ENCODE measurements around the gene DDX17.

Gene DDX17

GRCh38 chr22:38454353-38455075, 51.6 kb downstream of the DDX17 start:
- peaks cover 66% of the 10 kb centered on the region for H3K27me3 ChIP-seq (ENCODE audit: control insufficient read depth, insufficient read depth, low read length)
- no peaks in the 10 kb centered on the region for H3K9me3 ChIP-seq (ENCODE audit: control insufficient read depth, insufficient read depth, low read length)
- no peak overlapping the region for H3K9ac ChIP-seq (ENCODE audit: low read depth, low read length)
- H3K36me3 ChIP-seq (ENCODE audit: control insufficient read depth, insufficient read depth, low read length): no peaks in the 10 kb centered on the region
- H3K27ac ChIP-seq (ENCODE audit: low read depth, low read length): no peak overlapping the region
- peaks cover 6% of the 10 kb centered on the region; the same call in 1 of the 2 replicates for H3K4me1 ChIP-seq (ENCODE audit: control insufficient read depth, insufficient read depth, low read length)
- H3K4me3 ChIP-seq (ENCODE audit: low read depth, low read length): peak overlapping the region; percentile 53; the same call in 1 of the 2 replicates

DNA sequence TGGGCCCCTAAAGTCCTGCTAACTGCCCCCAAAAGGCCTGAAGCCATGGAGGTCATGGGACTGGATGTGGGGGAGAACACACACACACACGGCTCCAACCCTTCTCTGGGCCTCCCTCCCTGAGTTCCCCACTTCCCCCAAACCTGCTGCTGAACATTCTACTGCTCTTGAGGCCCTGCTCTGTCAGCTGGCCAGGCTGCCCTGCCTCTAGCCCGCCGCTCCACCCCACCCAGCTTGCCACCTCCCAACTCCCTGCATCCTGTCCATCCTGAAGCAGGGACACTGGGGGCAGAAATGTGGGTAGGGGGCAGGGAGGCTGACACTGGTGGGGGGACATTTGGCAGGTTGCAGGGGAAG, 52.1 kb downstream of the DDX17 start:
- Histone ChIP-seq H3K9ac (ENCODE audit: low read depth, low read length) (no peak overlapping the region), H3K4me3 (ENCODE audit: low read depth, low read length) (no peak overlapping the region), H3K9me3 (ENCODE audit: control insufficient read depth, insufficient read depth, low read length) (no peaks in the 10 kb centered on the region), H3K27ac (ENCODE audit: low read depth, low read length) (no peak overlapping the region), H3K4me1 (ENCODE audit: control insufficient read depth, insufficient read depth, low read length) (peaks cover 6% of the 10 kb centered on the region; the same call in 1 of the 2 replicates), H3K36me3 (ENCODE audit: control insufficient read depth, insufficient read depth, low read length) (no peaks in the 10 kb centered on the region), H3K27me3 (ENCODE audit: control insufficient read depth, insufficient read depth, low read length) (peaks cover 63% of the 10 kb centered on the region)

- Histone ChIP-seq H3K4me3 (ENCODE audit: low read depth, low read length) (no peak overlapping the region), H3K27me3 (ENCODE audit: control insufficient read depth, insufficient read depth, low read length) (peaks cover 61% of the 10 kb centered on the region), H3K27ac (ENCODE audit: low read depth, low read length) (no peak overlapping the region), H3K9me3 (ENCODE audit: control insufficient read depth, insufficient read depth, low read length) (no peaks in the 10 kb centered on the region), H3K4me1 (ENCODE audit: control insufficient read depth, insufficient read depth, low read length) (peaks cover 6% of the 10 kb centered on the region; the same call in 1 of the 2 replicates), H3K36me3 (ENCODE audit: control insufficient read depth, insufficient read depth, low read length) (no peaks in the 10 kb centered on the region), H3K9ac (ENCODE audit: low read depth, low read length) (no peak overlapping the region)
Measured at GRCh38 chr22:38453066-38453672, 52.9 kb downstream of the DDX17 start.

- Histone ChIP-seq H3K4me1 (ENCODE audit: control insufficient read depth, insufficient read depth, low read length) (peaks cover 6% of the 10 kb centered on the region; the same call in 1 of the 2 replicates), H3K27ac (ENCODE audit: low read depth, low read length) (no peak overlapping the region), H3K4me3 (ENCODE audit: low read depth, low read length) (no peak overlapping the region), H3K36me3 (ENCODE audit: control insufficient read depth, insufficient read depth, low read length) (no peaks in the 10 kb centered on the region), H3K27me3 (ENCODE audit: control insufficient read depth, insufficient read depth, low read length) (peaks cover 60% of the 10 kb centered on the region), H3K9me3 (ENCODE audit: control insufficient read depth, insufficient read depth, low read length) (no peaks in the 10 kb centered on the region), H3K9ac (ENCODE audit: low read depth, low read length) (no peak overlapping the region)
Measured at GRCh38 chr22:38452373-38453065, 53.6 kb downstream of the DDX17 start.

- Histone ChIP-seq H3K9me3 (ENCODE audit: control insufficient read depth, insufficient read depth, low read length) (no peaks in the 10 kb centered on the region), H3K27ac (ENCODE audit: low read depth, low read length) (no peak overlapping the region), H3K4me1 (ENCODE audit: control insufficient read depth, insufficient read depth, low read length) (peaks cover 6% of the 10 kb centered on the region; the same call in 1 of the 2 replicates), H3K9ac (ENCODE audit: low read depth, low read length) (no peak overlapping the region), H3K27me3 (ENCODE audit: control insufficient read depth, insufficient read depth, low read length) (peaks cover 54% of the 10 kb centered on the region), H3K4me3 (ENCODE audit: low read depth, low read length) (no peak overlapping the region), H3K36me3 (ENCODE audit: control insufficient read depth, insufficient read depth, low read length) (no peaks in the 10 kb centered on the region)
Measured at GRCh38 chr22:38451864-38452263, 54.2 kb downstream of the DDX17 start.

DNA sequence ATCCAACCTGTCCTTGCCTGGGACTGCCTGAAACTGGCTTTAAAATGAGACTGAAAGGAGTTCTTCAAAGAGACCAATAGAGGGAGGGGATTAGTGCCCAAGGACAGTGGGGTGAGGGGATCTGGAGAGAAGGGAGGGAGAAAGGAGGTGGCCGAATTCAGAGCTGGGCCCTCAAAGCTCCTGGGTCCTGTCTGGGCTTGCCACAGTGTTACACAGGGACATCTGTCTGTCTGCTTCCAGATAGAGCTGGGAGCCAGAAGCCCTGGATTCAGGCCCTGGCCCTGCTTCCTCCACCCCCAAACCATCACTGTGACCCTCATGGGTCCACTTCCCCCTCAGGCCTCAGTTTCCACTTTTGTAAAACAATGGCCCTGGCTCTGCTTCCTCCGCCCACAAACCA, 54.7 kb downstream of the DDX17 start:
- Histone ChIP-seq H3K27me3 (ENCODE audit: control insufficient read depth, insufficient read depth, low read length) (peaks cover 49% of the 10 kb centered on the region), H3K4me3 (ENCODE audit: low read depth, low read length) (no peak overlapping the region), H3K9me3 (ENCODE audit: control insufficient read depth, insufficient read depth, low read length) (no peaks in the 10 kb centered on the region), H3K9ac (ENCODE audit: low read depth, low read length) (no peak overlapping the region), H3K36me3 (ENCODE audit: control insufficient read depth, insufficient read depth, low read length) (no peaks in the 10 kb centered on the region), H3K4me1 (ENCODE audit: control insufficient read depth, insufficient read depth, low read length) (peaks cover 6% of the 10 kb centered on the region; the same call in 1 of the 2 replicates), H3K27ac (ENCODE audit: low read depth, low read length) (no peak overlapping the region)

DNA sequence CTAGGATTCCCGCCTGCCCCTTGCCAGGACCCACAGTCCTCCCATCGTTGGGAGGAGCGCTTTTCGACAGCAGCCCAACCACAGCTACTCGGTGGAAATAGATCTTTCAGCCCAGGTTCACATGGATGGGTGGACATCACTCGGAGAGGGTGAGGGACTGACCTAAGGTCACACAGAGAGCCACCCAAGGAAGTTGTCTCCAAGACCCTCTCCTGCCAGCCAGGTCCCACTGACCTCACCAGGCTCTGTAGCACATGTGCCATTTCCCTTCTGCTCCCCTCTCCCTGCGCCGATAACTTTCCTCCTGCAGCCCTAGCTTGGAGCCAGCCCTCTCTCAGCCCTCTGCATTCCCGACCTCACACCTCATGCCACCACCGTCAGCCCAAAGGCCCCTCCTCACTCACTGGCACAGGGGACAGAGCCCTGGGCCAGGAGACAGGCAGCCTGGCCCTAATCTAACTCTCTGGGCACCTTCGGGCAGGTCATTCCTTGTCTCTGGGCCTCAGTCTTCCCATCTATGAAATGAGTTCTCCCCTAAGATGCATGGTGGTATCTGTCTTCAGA, 55.8 kb downstream of the DDX17 start:
- Histone ChIP-seq H3K36me3 (ENCODE audit: control insufficient read depth, insufficient read depth, low read length) (no peaks in the 10 kb centered on the region), H3K4me3 (ENCODE audit: low read depth, low read length) (no peak overlapping the region), H3K9me3 (ENCODE audit: control insufficient read depth, insufficient read depth, low read length) (no peaks in the 10 kb centered on the region), H3K4me1 (ENCODE audit: control insufficient read depth, insufficient read depth, low read length) (peaks cover 6% of the 10 kb centered on the region; the same call in 1 of the 2 replicates), H3K27ac (ENCODE audit: low read depth, low read length) (no peak overlapping the region), H3K9ac (ENCODE audit: low read depth, low read length) (no peak overlapping the region), H3K27me3 (ENCODE audit: control insufficient read depth, insufficient read depth, low read length) (peaks cover 43% of the 10 kb centered on the region)

- peaks cover 39% of the 10 kb centered on the region for H3K27me3 ChIP-seq (ENCODE audit: control insufficient read depth, insufficient read depth, low read length)
- no peaks in the 10 kb centered on the region for H3K36me3 ChIP-seq (ENCODE audit: control insufficient read depth, insufficient read depth, low read length)
- H3K9ac ChIP-seq (ENCODE audit: low read depth, low read length): no peak overlapping the region
- H3K27ac ChIP-seq (ENCODE audit: low read depth, low read length): no peak overlapping the region
- H3K4me3 ChIP-seq (ENCODE audit: low read depth, low read length): no peak overlapping the region
- peaks cover 6% of the 10 kb centered on the region; the same call in 1 of the 2 replicates for H3K4me1 ChIP-seq (ENCODE audit: control insufficient read depth, insufficient read depth, low read length)
- no peaks in the 10 kb centered on the region for H3K9me3 ChIP-seq (ENCODE audit: control insufficient read depth, insufficient read depth, low read length)
Measured at GRCh38 chr22:38449776-38450175, 56.3 kb downstream of the DDX17 start.

DNA sequence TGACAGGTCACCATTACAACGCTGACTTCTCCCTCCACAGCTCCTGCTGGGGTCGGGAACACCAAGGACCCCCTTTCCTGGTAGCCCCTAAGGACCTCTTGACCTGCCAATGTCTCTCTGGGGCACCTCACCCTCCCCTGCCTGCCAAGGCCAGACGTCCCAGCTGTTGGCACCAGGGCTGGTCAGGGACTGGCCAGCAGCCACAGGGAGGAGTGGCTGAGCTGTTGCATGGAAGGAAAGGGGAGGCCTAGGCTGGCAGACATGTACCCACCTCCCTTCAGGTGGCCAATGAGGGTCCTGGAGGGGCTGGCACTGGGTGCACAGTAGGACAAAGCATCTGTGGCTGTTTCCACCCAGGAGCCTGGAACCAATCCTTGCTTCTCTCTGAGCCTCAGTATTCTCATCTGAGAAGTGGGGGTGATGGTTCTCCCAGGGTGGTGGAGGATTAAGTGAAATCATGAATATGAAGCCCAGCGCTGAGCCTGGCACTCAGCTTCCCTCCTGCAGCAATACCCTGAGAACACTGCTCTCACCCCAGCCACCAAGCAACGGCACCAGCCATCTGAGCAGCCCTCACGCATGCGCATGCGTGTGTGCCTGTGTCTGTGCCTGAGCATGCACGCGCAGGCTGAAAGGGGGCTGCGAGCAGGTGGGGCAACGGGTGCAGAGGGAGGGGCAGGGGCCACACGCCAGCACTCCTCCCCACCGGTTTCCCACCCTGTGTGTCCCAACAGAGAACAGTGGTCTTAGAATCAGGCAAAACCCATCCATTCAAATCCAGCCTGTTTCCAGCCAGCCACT, 57.0 kb downstream of the DDX17 start:
- no peak overlapping the region for H3K4me3 ChIP-seq (ENCODE audit: low read depth, low read length)
- peaks cover 33% of the 10 kb centered on the region for H3K27me3 ChIP-seq (ENCODE audit: control insufficient read depth, insufficient read depth, low read length)
- H3K27ac ChIP-seq (ENCODE audit: low read depth, low read length): no peak overlapping the region
- H3K9ac ChIP-seq (ENCODE audit: low read depth, low read length): no peak overlapping the region
- H3K36me3 ChIP-seq (ENCODE audit: control insufficient read depth, insufficient read depth, low read length): no peaks in the 10 kb centered on the region
- no peaks in the 10 kb centered on the region for H3K9me3 ChIP-seq (ENCODE audit: control insufficient read depth, insufficient read depth, low read length)
- peaks cover 1% of the 10 kb centered on the region; the same call in 1 of the 2 replicates for H3K4me1 ChIP-seq (ENCODE audit: control insufficient read depth, insufficient read depth, low read length)

DNA sequence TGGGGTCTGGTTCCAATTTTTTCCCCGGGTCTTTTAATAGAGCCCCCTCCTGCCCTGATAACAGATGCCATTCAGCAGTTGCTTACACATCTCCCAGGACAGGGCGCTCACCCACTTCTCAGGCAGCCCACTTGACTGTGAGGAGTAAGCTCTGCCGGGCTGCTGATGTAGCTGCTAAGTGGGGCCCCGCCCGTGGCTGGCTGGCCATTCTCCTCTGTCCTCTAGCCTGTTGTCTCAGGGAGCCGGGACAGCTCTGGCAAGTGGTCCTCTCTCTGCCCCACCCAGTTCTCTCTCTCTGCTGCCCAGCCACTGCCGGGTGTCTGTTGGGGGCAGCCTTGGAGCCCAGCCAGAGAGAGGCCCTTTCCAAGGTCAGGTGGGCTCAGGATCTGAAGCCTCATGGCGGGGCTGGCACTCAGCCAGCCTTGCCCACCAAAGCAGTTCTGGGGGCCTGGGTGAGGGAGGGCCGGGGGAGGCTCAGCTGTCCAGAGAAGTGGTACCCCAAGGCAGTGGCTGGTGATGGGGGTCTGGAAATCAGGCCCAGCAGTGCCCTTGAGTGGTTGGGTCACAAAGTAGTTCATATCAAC, 60.0 kb downstream of the DDX17 start:
- Histone ChIP-seq H3K36me3 (ENCODE audit: control insufficient read depth, insufficient read depth, low read length) (no peaks in the 10 kb centered on the region), H3K27ac (ENCODE audit: low read depth, low read length) (no peak overlapping the region)

More for the DNA sequence above, 60.0 kb downstream of the DDX17 start:
- H3K9me3 ChIP-seq (ENCODE audit: control insufficient read depth, insufficient read depth, low read length): no peaks in the 10 kb centered on the region
- peaks cover 7% of the 10 kb centered on the region; the same call in 1 of the 2 replicates for H3K27me3 ChIP-seq (ENCODE audit: control insufficient read depth, insufficient read depth, low read length)
- no peaks in the 10 kb centered on the region for H3K4me1 ChIP-seq (ENCODE audit: control insufficient read depth, insufficient read depth, low read length)
- H3K4me3 ChIP-seq (ENCODE audit: low read depth, low read length): no peak overlapping the region
- no peak overlapping the region for H3K9ac ChIP-seq (ENCODE audit: low read depth, low read length)

All from HUES48 (cell line).